ENCODE results near the gene RASAL2.
A peak's percentile ranks its signal among the peaks of the same experiment; 100 is the strongest.

The RASAL2 gene

GRCh38 chr1:178470411-178470960 is 376.6 kb downstream of the RASAL2 start:
- no peak for DNase-seq

GRCh38 chr1:178472531-178472930 is 378.6 kb downstream of the RASAL2 start:
- DNase-seq = no peak

- DNase-seq = no peak
Measured at GRCh38 chr1:178477373-178477772, 383.5 kb downstream of the RASAL2 start.

- no peak for DNase-seq
Measured at GRCh38 chr1:178477841-178478240, 383.9 kb downstream of the RASAL2 start.

GRCh38 chr1:178483251-178483957 is 389.5 kb downstream of the RASAL2 start:
- DNase-seq = no peak

GRCh38 chr1:178484698-178485225 is 390.9 kb downstream of the RASAL2 start:
- no peak for DNase-seq

- DNase-seq = no peak
Measured at GRCh38 chr1:178485541-178485981, 391.7 kb downstream of the RASAL2 start.

- DNase-seq = peak; percentile 73
Measured at GRCh38 chr1:178486100-178487069, 392.5 kb downstream of the RASAL2 start.

- DNase-seq = peak; percentile 73
Measured at GRCh38 chr1:178487070-178487615, 393.2 kb downstream of the RASAL2 start.

- no peak for DNase-seq
Measured at GRCh38 chr1:178488393-178488792, 394.5 kb downstream of the RASAL2 start.

- DNase-seq = no peak
Measured at GRCh38 chr1:178489399-178489798, 395.5 kb downstream of the RASAL2 start.

GRCh38 chr1:178490136-178490535 is 396.2 kb downstream of the RASAL2 start:
- DNase-seq = no peak

- DNase-seq = no peak
Measured at GRCh38 chr1:178490967-178491366, 397.1 kb downstream of the RASAL2 start.

GRCh38 chr1:178491721-178492120 is 397.8 kb downstream of the RASAL2 start:
- DNase-seq = no peak

GRCh38 chr1:178492341-178492740 is 398.4 kb downstream of the RASAL2 start:
- DNase-seq = no peak

- DNase-seq = no peak
Measured at GRCh38 chr1:178493301-178493741, 399.4 kb downstream of the RASAL2 start.

- DNase-seq = no peak
Measured at GRCh38 chr1:178494569-178494971, 400.7 kb downstream of the RASAL2 start.

- no peak for DNase-seq
Measured at GRCh38 chr1:178495158-178495557, 401.3 kb downstream of the RASAL2 start.

- no peak for DNase-seq
Measured at GRCh38 chr1:178495741-178496409, 402.0 kb downstream of the RASAL2 start.

- DNase-seq = no peak
Measured at GRCh38 chr1:178496410-178497135, 402.7 kb downstream of the RASAL2 start, which contains the start of gene CLEC20A. Gene CLEC20A, minus strand, starts transcription at chr1:178496964. Its CDS starts 25 bp downstream, at chr1:178496939.

GRCh38 chr1:178497903-178498478 is 404.1 kb downstream of the RASAL2 start:
- DNase-seq = no peak
